Measurements from ENCODE around the gene PKP2.

Gene PKP2

GRCh38 chr12:32826807-32827412, 69.7 kb downstream of the PKP2 start:
- DNase-seq (ENCODE audit: low read depth, low spot score) = no peak
- no peak for TF ChIP-seq CTCF (IDR thresholded peaks at IDR 0.05; ENCODE audit: insufficient read depth, low read length, missing control alignments)
- no peak overlapping the region for H3K4me3 ChIP-seq (ENCODE audit: low read depth, low read length)
- CTCF ChIA-PET = no interaction called here
- POLR2A ChIA-PET = no interaction called here

DNA sequence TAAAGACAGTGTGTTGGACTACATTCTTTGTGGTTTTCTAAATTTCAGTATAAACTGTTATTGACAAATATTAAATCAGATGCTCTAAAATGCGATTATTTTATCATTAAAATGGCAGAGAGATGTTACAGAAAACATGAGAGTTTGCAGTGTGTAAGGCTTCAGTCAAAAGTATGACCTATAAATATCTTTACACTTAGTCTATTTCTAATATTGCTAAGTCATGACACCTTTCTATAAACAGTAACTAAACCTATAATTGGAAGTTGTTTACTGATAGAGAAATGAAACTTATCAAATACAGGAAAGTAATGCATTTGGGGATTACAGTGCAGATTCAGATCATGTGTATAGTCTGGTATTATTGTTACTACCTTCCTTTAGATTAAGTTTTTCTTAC, 72.0 kb downstream of the PKP2 start:
- ChIA-PET POLR2A (no interaction called here), CTCF (no interaction called here)
- no peak for DNase-seq (ENCODE audit: low read depth, low spot score)
- no peak overlapping the region for H3K4me3 ChIP-seq (ENCODE audit: low read depth, low read length)
- TF ChIP-seq CTCF (IDR thresholded peaks at IDR 0.05; ENCODE audit: insufficient read depth, low read length, missing control alignments) = no peak

DNA sequence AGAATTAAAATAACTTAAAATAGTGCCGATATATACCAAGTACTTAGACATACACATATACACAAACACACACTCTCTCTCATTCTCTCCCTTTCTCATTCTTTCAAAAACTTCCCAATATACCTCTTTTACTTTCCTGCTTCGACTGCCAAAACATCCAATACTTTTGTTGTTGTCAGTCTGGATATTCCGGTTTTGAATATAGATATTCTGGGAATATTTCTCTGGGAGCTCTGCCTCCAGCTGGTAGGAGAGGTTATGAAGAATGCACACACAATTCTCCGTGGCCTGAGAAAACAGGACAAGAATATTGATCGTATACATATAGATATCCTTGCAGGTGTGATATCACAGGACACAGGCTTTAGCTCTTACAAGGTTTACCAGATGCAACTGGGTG, 74.2 kb downstream of the PKP2 start:
- DNase-seq (ENCODE audit: low read depth, low spot score) = no peak
- no peak for TF ChIP-seq CTCF (IDR thresholded peaks at IDR 0.05; ENCODE audit: insufficient read depth, low read length, missing control alignments)
- ChIA-PET CTCF (no interaction called here), POLR2A (no interaction called here)
- H3K4me3 ChIP-seq (ENCODE audit: low read depth, low read length) = no peak overlapping the region

- ChIA-PET POLR2A (no interaction called here), CTCF (no interaction called here)
- no peak for TF ChIP-seq CTCF (IDR thresholded peaks at IDR 0.05; ENCODE audit: insufficient read depth, low read length, missing control alignments)
- no peak for DNase-seq (ENCODE audit: low read depth, low spot score)
- H3K4me3 ChIP-seq (ENCODE audit: low read depth, low read length) = no peak overlapping the region
These were observed 74.9 kb downstream of the PKP2 start for GRCh38 chr12:32821710-32822109.

GRCh38 chr12:32821293-32821692, 75.3 kb downstream of the PKP2 start:
- ChIA-PET POLR2A (no interaction called here), CTCF (no interaction called here)
- no peak for TF ChIP-seq CTCF (IDR thresholded peaks at IDR 0.05; ENCODE audit: insufficient read depth, low read length, missing control alignments)
- DNase-seq (ENCODE audit: low read depth, low spot score) = no peak
- no peak overlapping the region for H3K4me3 ChIP-seq (ENCODE audit: low read depth, low read length)

- ChIA-PET CTCF (no interaction called here), POLR2A (no interaction called here)
- no peak overlapping the region for H3K4me3 ChIP-seq (ENCODE audit: low read depth, low read length)
- DNase-seq (ENCODE audit: low read depth, low spot score) = no peak
- TF ChIP-seq CTCF (IDR thresholded peaks at IDR 0.05; ENCODE audit: insufficient read depth, low read length, missing control alignments) = no peak
These were observed 76.1 kb downstream of the PKP2 start for GRCh38 chr12:32820376-32820931.
